ENCODE results near the gene KLHL30. TPM values are rescaled to one million over a fixed set of nuclear protein-coding genes. Genes with fewer than 3 reads are reported as not detected.
"Not testable (repeated sequence)": the region's sequence is repeated elsewhere in the genome, so short reads cannot be mapped to it uniquely, and the experiment has no call there.

KLHL30 gene
- total RNA-seq, 1 experiment from 2014 or later: 7.4 TPM

- no peak for DNase-seq (ENCODE audit: low spot score)
These were observed 23.0 kb downstream of the KLHL30 start for GRCh38 chr2:238161291-238162051.

GRCh38 chr2:238162251-238162845, 23.9 kb downstream of the KLHL30 start:
- DNase-seq (ENCODE audit: low spot score): no peak

- DNase-seq (ENCODE audit: low spot score): peak; percentile 71
These were observed 24.5 kb downstream of the KLHL30 start for GRCh38 chr2:238162846-238163441.

GRCh38 chr2:238163481-238164198, 25.2 kb downstream of the KLHL30 start:
- no peak for DNase-seq (ENCODE audit: low spot score)

DNA sequence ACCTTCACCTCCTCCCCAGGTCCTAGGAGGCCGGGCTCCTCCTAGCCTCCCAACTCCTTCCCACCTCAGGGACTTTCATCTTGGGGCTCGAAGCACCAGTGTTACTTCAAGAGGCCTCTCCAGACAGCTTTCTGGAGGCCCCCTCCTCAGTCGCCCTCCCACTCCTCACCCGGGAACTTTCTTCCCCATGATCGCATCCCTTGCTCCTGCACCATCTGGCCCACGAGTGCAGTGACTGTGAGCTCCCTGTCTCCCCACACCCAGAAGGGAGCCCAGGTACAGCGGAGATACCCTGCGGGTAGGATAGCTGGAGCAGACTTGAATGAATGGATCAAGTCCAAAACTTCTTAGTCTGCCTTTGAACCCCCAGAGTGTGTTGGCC, 26.4 kb downstream of the KLHL30 start:
- no peak for DNase-seq (ENCODE audit: low spot score)

GRCh38 chr2:238165288-238165921, 26.9 kb downstream of the KLHL30 start:
- no peak for DNase-seq (ENCODE audit: low spot score)

DNA sequence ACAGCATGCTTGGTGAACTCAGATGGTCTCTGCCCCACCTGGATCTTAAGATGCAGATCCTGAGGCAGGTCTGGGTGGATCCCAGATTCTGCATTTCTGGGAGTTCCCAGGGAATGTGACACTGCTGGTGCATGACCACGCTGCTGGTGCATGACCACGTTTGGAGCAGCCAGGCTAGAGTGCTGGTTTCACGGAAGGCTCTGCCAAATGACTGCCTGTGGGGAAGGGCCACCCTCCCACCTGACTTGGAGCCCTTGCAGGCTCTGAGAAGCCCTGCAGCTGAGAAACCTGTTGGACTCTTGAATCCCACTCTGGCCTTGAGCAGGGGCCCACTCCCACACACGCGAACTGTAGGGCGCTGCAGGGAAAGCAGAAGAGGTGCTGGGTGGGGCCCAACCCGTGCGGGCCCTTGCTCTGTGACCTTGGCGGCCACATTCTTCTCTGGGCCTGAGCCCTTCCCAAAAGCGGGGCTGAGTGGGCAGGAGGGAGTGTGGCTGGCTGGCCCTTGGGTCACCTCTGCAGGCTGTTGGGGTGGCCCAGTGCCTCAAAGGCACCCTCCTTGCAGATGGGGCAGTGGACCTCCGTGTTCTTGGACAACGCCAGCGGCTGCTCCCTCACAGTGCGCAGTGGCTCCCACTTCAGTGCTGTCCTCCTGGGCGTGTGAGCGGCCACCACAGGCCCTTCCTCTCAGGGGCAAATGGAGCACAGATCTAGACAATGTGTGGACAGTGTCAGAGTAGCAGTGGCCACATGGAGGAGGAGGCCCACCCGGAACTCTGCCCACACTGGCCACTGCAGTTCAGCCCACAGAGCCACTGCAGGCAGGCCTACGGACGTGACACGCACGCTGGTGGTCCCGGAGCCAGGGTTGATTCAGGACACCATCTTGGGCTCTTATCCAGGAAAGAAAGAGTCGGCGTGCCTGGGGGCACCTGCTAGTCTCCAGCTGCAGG, 28.2 kb downstream of the KLHL30 start:
- no peak for DNase-seq (ENCODE audit: low spot score)

GRCh38 chr2:238167344-238167715, 28.9 kb downstream of the KLHL30 start:
- DNase-seq (ENCODE audit: low spot score): no peak

DNA sequence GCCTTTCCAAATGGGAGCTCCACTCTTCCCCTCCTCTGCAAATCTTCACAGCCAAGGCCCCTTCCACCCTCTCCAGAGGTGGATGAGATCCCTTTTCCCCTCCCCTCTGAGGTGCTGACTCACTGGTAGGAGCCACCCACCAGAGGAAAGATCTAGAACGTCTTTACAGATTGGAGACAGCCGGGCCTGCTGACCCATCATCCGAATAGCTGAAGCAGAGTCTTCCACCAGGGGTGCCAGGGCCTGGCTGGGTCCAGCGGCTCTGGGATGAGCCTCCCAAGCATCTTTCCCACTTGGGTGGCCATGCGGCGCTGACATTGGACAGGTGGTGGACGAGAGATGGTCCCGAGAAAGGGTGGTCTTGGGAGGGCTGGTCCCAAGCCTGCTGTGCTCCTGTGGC, 29.3 kb downstream of the KLHL30 start:
- no peak for DNase-seq (ENCODE audit: low spot score)

- no peak for DNase-seq (ENCODE audit: low spot score)
These were observed 30.0 kb downstream of the KLHL30 start for GRCh38 chr2:238168196-238169047.

DNA sequence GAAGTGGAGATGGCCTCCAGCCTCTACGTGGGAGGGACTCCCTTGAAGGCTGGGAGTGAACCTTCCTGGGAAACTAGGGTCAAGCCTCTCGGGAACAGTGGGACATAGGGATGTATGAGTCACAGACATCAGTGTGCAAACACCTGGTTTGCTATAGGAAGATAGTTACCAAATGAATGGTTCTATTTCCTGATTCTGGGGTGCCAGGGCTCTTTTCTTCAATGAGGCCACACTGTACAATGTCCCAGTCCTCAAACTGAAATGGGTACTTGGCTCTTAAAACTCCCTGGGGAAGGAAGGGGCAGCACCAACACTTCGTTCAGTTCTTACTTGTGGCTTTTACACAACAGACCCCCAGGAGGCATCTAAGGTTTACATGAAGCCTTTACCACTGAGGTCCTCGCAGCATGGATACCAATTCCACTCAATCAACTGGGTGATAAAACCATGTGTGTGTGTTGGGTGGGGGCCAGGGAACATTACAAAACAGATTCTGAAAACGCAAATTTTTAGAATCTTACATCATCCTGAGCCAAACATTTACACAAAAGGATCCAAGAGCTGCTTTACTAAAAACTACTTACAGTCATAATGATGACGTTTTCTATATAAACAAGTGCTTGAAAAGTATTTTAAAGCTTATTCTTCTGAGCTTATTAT, 30.7 kb downstream of the KLHL30 start:
- peak; percentile 69 for DNase-seq (ENCODE audit: low spot score)

DNA sequence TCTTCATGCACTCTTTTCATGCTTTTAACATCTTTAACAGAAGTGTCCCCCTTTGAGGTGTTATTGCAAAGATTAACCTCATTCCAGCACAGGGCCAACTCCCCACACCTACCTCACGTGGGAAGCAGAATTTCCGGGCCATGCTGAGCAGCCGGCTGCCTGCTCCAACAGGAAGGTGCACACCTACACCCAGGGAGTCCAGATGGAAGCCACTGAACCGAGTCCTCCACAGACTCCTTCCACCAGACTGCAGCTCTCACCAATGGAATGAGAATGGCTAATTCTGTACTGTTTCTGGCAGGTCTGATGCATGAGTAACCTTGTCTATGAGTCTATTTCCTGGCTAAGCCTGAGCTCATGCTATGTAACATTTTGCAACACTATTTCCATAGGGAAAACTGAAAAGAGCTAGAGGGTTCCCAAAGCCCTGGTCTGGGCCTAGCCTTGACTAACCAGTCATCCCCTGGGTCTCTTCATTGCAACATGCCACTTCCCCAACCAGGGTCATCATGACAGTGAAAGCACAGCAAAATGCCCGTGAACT, 31.3 kb downstream of the KLHL30 start:
- DNase-seq (ENCODE audit: low spot score): peak; percentile 88

DNA sequence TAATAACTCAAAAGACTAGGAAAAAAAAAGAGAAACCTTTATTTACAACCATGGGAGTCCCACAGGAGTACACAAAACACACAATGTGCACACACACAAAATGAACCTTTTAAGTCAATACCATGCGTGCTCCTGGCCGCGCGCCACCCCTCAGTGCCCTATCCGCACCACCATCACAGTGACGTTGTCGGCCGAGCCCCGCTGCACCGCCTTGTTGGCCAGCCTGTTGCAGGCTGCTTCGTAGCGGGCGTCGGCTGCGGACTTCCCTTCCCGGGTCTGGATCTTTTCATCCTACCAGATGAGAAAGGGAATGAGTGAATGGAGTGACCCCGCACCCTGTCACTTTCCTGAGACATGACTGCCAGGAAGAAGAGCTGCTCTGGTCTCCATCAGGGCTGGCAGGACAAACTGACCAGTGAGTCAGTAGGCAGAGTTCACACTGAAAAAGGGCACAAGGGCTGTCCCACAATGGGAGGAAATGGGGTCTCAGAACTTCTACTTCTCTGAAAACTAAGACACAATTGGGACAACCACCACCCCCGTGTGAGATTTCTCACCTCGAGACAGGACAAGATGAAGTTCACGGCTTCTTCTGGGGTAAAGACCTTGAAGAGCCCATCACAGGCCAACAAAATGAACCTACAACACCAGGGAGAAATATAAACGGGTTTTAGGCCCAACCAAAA, 32.1 kb downstream of the KLHL30 start:
- no peak for DNase-seq (ENCODE audit: low spot score)

DNA sequence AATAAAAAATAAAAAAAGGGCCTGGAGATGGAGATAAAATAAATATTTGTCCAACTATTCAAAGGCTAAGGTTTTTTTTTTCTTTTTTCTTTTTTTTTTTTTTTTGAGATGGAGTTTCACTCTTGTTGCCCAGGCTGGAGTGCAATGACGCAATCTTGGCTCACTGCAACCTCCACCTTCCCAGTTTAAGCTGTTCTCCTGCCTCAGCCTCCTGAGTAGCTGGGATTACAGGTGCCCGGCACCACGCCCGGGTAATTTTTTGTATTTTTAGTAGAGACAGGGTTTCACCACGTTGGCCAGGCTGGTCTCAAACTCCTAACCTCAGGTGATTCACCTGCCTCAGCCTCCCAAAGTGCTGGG, 32.6 kb downstream of the KLHL30 start:
- DNase-seq (ENCODE audit: low spot score): not testable (repeated sequence)

DNA sequence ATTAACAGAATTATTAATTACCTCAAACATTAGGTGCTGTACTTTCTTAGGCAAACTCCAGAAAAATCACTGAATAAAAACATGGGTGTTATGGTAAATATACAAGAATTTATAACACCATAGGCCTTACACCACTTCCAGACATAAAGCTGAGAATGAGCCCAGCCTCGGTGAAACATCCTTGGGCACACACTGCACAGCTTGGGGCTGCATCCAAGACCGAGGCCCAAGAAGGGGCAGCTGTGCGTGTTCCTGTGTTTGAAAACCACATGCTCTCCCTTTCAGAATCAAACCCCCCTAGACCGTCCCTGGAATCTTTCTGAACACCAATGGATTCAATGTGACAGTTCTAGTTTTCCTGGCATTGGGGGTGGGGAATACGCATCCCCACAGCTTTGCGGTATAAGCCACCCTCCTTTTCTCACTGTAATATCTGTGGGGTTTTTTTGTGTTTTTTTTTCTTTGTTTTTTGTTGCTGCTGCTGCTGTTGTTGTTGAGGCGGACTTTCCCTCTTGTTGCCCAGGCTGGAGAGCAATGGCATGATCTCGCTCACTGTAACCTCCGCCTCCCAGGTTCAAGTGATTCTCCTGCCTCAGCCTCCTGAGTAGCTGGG, 33.2 kb downstream of the KLHL30 start:
- DNase-seq (ENCODE audit: low spot score): no peak

- no peak for DNase-seq (ENCODE audit: low spot score)
These were observed 34.0 kb downstream of the KLHL30 start for GRCh38 chr2:238172439-238172838.

- no peak for DNase-seq (ENCODE audit: low spot score)
These were observed 35.2 kb downstream of the KLHL30 start for GRCh38 chr2:238173692-238174091.

- no peak for DNase-seq (ENCODE audit: low spot score)
These were observed 35.8 kb downstream of the KLHL30 start for GRCh38 chr2:238174291-238174690.

Data from A172 (cell line).